Activated CD4-positive, alpha-beta T cell treated with anti-CD3 and anti-CD28 coated beads, Interleukin-2, Interleukin-4, amounts not matched to agents 100 ng/mL and 50 ng/mL, durations not matched to agents 16 hours and 8 hours (primary cell): Measurements from ENCODE around the gene NFAT5.
"Not testable (repeated sequence)": the region's sequence is repeated elsewhere in the genome, so short reads cannot be mapped to it uniquely, and the experiment has no call there.

ENCODE experiments used
- DNase-seq: peaks from one replicate; pipeline ENCODE4 v3.0.0-alpha.2; 2020; ENCODE audit warnings: low spot score

Gene NFAT5

DNA sequence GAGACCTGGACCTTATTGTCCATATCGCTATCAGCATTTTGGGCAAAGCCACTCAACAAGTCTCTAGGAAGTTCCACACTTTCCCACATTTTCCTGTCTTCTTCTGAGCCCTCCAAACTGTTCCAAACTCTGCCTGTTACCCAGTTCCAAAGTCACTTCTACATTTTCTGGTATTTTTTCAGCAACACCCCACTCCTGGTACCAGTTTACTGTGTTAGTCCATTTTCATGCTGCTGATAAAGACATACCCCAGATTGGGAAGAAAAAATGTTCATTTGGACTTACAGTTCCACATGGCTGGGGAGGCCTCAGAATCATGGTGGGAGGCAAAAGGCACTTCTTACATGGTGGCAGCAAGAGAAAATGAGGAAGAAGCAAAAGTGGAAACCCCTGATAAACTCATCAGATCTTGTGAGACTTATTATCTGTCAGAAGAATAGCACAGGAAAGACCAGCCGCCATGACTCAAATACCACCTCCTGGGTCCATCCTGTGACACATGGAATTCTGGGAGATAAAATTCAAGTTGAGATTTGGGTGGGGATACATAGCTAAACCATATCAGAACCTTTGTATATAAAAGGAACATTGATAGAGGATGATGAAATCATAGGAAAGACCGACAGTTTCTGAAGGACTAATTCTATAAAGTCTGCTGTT is 71.6 kb downstream of the NFAT5 start:
- not testable (repeated sequence) for DNase-seq

- not testable (repeated sequence) for DNase-seq
Observed at GRCh38 chr16:69643997-69644396, 78.2 kb downstream of the NFAT5 start.

DNA sequence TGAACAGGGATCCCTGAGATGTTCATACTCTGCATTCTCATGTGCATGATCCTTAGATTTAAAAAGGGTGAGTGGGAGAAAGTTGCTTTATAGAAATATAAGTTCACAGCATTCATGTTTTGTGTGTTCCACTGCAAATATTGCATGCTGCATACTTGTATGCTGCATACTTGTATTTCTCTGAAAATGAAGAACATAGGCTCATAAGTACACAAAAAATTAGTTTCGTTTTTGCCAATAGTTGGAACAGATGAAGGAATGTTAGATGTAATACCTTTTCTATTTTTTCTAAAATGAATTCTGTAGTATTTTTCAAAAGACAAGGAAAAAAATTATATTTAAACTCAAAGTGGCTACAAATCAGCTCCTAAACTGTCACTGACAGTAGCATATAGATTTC is 79.0 kb downstream of the NFAT5 start:
- no peak for DNase-seq

GRCh38 chr16:69647020-69647419 is 81.3 kb downstream of the NFAT5 start:
- DNase-seq: no peak

GRCh38 chr16:69651217-69651616 is 85.5 kb downstream of the NFAT5 start:
- no peak for DNase-seq

GRCh38 chr16:69654280-69654931 is 88.6 kb downstream of the NFAT5 start:
- no peak for DNase-seq

DNA sequence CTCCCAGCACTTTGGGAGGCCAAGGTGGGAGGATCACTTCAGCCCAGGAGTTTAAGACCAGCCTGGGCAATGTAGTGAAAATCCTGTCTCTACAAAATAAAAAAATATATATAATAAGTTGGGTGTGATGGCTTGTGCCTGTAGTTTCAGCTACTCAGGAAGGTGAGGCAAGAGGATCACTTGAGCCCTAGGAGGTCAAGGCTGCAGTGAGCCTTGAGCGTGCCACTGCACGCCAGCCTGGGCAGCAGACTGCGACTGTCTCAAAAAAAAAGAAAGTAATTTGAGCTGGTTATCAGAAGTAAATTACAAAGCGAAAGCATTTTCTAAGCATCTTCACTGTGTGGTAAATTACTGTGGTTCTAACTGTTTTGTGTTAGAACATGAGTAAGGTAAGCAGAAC is 94.4 kb downstream of the NFAT5 start:
- no peak for DNase-seq

GRCh38 chr16:69662901-69663300 is 97.1 kb downstream of the NFAT5 start:
- no peak for DNase-seq

DNA sequence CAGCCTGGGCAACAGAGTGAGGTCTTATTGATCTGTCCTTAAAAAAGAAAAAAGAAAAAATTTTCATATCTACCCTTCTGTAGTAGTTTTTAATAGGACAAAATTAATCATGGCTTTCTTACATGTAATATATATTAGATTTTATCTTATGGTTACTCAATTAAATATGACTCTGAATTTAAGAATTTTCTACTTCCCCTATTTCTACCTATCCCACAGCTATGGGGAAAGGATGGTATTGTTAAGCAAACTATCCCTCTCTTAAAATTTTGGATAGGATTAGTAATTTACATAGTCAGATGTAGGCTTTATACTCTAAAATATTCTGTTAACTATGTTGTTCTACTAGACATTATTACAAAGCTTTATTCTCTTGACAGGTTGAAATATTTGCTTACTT is 98.1 kb downstream of the NFAT5 start:
- DNase-seq: no peak

GRCh38 chr16:69669577-69669976 is 103.8 kb downstream of the NFAT5 start:
- no peak for DNase-seq

GRCh38 chr16:69672315-69672997 is 106.7 kb downstream of the NFAT5 start:
- DNase-seq: no peak

DNA sequence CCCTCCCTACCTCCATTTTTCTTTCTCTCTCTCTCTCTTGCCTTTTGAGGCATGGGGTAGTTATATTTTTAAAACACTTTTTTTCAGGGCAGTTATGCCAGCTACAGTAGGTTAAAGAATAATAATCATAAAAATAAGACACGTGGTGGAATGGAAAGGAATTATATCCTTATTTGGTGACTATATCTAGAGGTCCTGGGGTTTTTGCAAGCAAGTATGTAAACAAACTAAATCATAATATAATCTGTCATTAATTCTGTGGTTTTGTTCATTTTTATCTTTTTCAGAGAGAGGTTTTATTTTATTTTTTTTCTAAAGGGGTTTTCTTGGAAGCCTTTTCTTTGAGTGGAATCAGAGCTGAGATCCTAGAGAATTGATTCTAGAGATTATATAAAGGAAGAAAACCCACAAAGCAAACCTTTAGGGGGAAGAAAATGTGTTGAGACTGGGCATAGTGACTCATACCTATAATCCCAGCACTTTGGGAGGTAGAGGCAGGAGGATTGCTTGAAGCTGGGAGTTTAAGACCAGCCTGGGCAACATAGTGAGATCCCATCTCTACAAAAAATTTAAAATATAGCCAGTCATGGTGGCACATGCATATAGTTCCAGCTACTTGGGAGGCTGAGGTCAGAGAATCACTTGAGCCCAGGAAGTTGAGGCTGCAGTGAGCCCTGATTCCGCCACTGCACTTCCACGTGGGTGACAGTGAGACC is 107.4 kb downstream of the NFAT5 start:
- DNase-seq: no peak

GRCh38 chr16:69680358-69680757 is 114.6 kb downstream of the NFAT5 start:
- no peak for DNase-seq

DNA sequence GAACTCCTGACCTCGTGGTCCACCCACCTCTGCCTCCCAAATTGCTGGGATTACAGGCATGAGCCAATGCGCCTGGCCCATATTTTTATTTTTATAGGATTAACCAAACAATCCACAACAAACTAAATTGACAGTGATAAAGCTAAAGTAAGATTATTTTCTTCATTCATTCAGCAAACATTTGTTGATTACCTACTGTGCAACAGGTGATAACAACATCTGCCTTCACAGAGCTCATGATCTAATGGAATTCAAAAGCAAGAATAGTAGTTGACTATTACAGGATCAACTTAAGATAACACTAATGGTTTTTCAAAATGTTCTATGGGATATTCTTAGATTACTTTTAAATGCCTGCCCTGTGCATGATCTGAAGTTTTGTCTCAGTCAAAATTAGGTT is 122.8 kb downstream of the NFAT5 start:
- no peak for DNase-seq

DNA sequence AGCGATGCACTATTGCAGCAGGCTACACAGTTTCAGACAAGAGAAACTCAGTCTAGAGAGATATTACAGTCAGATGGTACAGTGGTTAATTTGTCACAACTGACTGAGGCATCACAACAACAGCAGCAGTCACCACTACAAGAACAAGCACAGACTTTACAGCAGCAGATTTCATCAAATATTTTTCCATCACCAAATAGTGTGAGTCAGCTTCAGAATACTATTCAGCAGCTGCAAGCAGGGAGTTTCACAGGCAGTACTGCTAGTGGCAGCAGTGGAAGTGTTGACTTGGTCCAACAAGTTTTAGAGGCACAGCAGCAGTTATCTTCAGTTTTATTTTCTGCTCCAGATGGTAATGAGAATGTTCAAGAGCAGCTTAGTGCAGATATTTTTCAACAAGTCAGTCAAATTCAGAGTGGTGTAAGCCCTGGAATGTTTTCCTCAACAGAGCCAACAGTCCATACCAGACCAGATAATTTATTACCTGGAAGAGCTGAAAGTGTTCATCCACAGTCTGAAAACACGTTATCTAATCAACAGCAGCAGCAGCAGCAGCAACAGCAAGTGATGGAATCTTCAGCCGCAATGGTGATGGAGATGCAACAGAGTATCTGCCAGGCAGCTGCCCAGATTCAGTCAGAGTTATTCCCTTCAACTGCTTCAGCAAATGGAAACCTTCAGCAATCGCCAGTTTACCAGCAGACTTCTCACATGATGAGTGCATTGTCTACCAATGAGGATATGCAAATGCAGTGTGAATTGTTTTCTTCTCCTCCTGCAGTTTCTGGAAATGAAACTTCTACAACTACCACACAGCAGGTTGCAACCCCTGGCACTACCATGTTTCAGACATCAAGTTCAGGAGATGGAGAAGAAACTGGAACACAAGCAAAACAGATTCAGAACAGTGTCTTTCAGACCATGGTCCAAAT is 126.5 kb downstream of the NFAT5 start:
- no peak for DNase-seq

GRCh38 chr16:69693916-69694315 is 128.2 kb downstream of the NFAT5 start:
- no peak for DNase-seq

DNA sequence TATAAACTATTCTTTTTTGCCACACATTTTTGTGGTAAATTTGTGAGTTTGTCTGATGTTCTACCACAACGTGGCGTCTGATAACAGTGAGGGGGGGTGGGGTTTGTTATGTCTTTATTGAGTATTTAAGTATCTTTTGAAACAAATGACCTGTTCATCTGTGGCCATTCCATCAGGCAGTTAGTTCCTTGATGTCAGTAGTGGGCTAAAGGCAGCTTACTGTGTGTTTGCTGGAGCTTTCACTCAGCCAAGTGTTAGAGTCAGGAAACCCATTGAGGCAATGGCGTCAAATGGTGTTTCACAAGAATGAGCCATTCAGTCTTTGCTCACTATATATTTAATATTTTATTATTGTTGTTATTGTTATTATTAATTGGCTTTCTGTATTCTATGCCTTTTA is 132.6 kb downstream of the NFAT5 start:
- DNase-seq: no peak

- DNase-seq: no peak
Observed at GRCh38 chr16:69699915-69700314, 134.1 kb downstream of the NFAT5 start.

- no peak for DNase-seq
Observed at GRCh38 chr16:69701452-69701851, 135.7 kb downstream of the NFAT5 start.

- no peak for DNase-seq
Observed at GRCh38 chr16:69701866-69702265, 136.1 kb downstream of the NFAT5 start.

GRCh38 chr16:69703638-69704037 is 137.9 kb downstream of the NFAT5 start:
- DNase-seq: no peak
